IMR-90 (cell line): ENCODE measurements around the gene AKAP13. TPM values are rescaled to one million over a fixed set of nuclear protein-coding genes. Genes with fewer than 3 reads are reported as not detected.

Experiments
- ATAC-seq: fragments of 200-7000 bp; cut with Tn5 transposase; 2 replicates; pipeline ENCODE4 v1.9.1; 2020; ENCODE audit warnings: low read depth, mild to moderate bottlenecking, moderate library complexity
- BruUV-seq: library from RNA; stranded (reverse); fragments of 400-500 nt; replicated peaks from 2 replicates; lab custom pipeline; 2021; lab: Mats Ljungman, UMichigan
- CTCF ChIA-PET: fragments of 300-600 bp; formaldehyde crosslinking; extraction: SDS; loops from one replicate; lab custom pipeline; 2021; ENCODE audit warnings: antibody characterized with exemption; lab: Yijun Ruan, JAX
- POLR2A ChIA-PET: fragments of 300-600 bp; sonication (Branson Sonifier 250); formaldehyde crosslinking; loops from one replicate; lab custom pipeline; 2022; ENCODE audit warnings: antibody characterized with exemption; ENCODE audit not compliant: unreplicated experiment; lab: Charles Lee
- DNase-seq: peaks from one replicate; pipeline ENCODE4 v3.0.0; 2013
- H2AFZ ChIP-seq: replicated peaks from 2 replicates; pipeline ENCODE3; 2013; ENCODE audit warnings: low read length, mild to moderate bottlenecking; ENCODE audit not compliant: poor library complexity
- H2AK5ac ChIP-seq: 2 replicates; pipeline ENCODE4 v1.6.1; 2013; ENCODE audit warnings: low read depth, low read length, inconsistent platforms
- H2AK9ac ChIP-seq: replicated peaks from 2 replicates; pipeline ENCODE3; 2013; ENCODE audit warnings: mild to moderate bottlenecking, low read depth, low read length, moderate library complexity; ENCODE audit not compliant: poor library complexity
- H2BK120ac ChIP-seq: 2 replicates; pipeline ENCODE4 v1.6.1; 2013; ENCODE audit warnings: low read depth, low read length, inconsistent platforms
- H2BK15ac ChIP-seq: 3 replicates; pipeline ENCODE4 v1.6.1; 2013; ENCODE audit warnings: low read depth, low read length, inconsistent platforms
- H2BK20ac ChIP-seq: 2 replicates; pipeline ENCODE4 v1.6.1; 2013; ENCODE audit warnings: low read depth, mild to moderate bottlenecking, inconsistent platforms, low read length, moderate library complexity
- H2BK5ac ChIP-seq: 2 replicates; pipeline ENCODE4 v1.6.1; 2013; ENCODE audit warnings: mild to moderate bottlenecking, low read depth, low read length, inconsistent platforms; ENCODE audit not compliant: poor library complexity, severe bottlenecking
- H3K14ac ChIP-seq: replicated peaks from 2 replicates; pipeline ENCODE4 v1.6.1; 2013; ENCODE audit warnings: low read depth, low read length, inconsistent platforms
- H3K18ac ChIP-seq: 2 replicates; pipeline ENCODE4 v1.6.1; 2013; ENCODE audit warnings: low read depth, low read length, control low read depth
- H3K23ac ChIP-seq: 2 replicates; pipeline ENCODE4 v1.6.1; 2013; ENCODE audit warnings: low read depth, low read length, inconsistent platforms
- H3K27ac ChIP-seq: 2 replicates; pipeline ENCODE4 v1.5.1; 2013; ENCODE audit warnings: mild to moderate bottlenecking, control low read depth, low read length; ENCODE audit not compliant: insufficient read depth
- H3K27me3 ChIP-seq: 2 replicates; pipeline ENCODE4 v1.6.1; 2013; ENCODE audit warnings: low read length; ENCODE audit not compliant: control insufficient read depth, insufficient read depth
- H3K36me3 ChIP-seq: 2 replicates; pipeline ENCODE4 v1.6.1; 2013; ENCODE audit warnings: low read length, mixed read lengths; ENCODE audit not compliant: control insufficient read depth, insufficient read depth
- H3K4ac ChIP-seq: 2 replicates; pipeline ENCODE4 v1.6.1; 2013; ENCODE audit warnings: low read depth, low read length, inconsistent platforms
- H3K4me1 ChIP-seq: 2 replicates; pipeline ENCODE4 v1.6.1; 2013; ENCODE audit warnings: low read length, mixed read lengths; ENCODE audit not compliant: control insufficient read depth, insufficient read depth
- H3K4me2 ChIP-seq: 2 replicates; pipeline ENCODE4 v1.6.1; 2013; ENCODE audit warnings: low read depth, mild to moderate bottlenecking, control low read depth, low read length, moderate library complexity
- H3K4me3 ChIP-seq: 2 replicates; pipeline ENCODE4 v1.5.1; 2013; ENCODE audit warnings: low read depth, mild to moderate bottlenecking, control low read depth, low read length, moderate library complexity; ENCODE audit not compliant: insufficient read depth
- H3K56ac ChIP-seq: 2 replicates; pipeline ENCODE4 v1.6.1; 2013; ENCODE audit warnings: low read length, inconsistent platforms; ENCODE audit not compliant: insufficient read depth; ENCODE audit errors: extremely low read depth
- H3K79me1 ChIP-seq, 2 experiments: 2 replicates each; pipeline ENCODE4 v1.6.1; 2013; ENCODE audit warnings: low read length in 2 of 2, inconsistent platforms in 1 of 2, low read depth in 1 of 2
- H3K9ac ChIP-seq: 2 replicates; pipeline ENCODE4 v1.6.1; 2013; ENCODE audit warnings: low read depth, low read length, control low read depth
- H3K9me1 ChIP-seq: 2 replicates; pipeline ENCODE4 v1.6.1; 2013; ENCODE audit warnings: low read length, inconsistent platforms; ENCODE audit not compliant: insufficient read depth
- H3K9me3 ChIP-seq: 2 replicates; pipeline ENCODE4 v1.6.1; 2013; ENCODE audit warnings: low read length; ENCODE audit not compliant: control insufficient read depth, insufficient read depth
- H4K20me1 ChIP-seq: 2 replicates; pipeline ENCODE4 v1.6.1; 2013; ENCODE audit warnings: low read length, inconsistent platforms; ENCODE audit not compliant: insufficient read depth
- H4K5ac ChIP-seq: 2 replicates; pipeline ENCODE4 v1.6.1; 2013; ENCODE audit warnings: mild to moderate bottlenecking, low read depth, low read length, control low read depth
- H4K8ac ChIP-seq, 2 experiments: 2 replicates each; pipeline ENCODE4 v1.6.1; 2013; ENCODE audit warnings: low read depth in 2 of 2, low read length in 2 of 2, control low read depth in 1 of 2, inconsistent platforms in 1 of 2
- H4K91ac ChIP-seq: 2 replicates; pipeline ENCODE4 v1.6.1; 2013; ENCODE audit warnings: low read depth, low read length, inconsistent platforms; ENCODE audit not compliant: insufficient read depth
- BHLHE40 ChIP-seq: fragments of 150-350 bp; IDR thresholded peaks from 2 replicates; pipeline ENCODE4 v1.6.1; 2016; ENCODE audit warnings: mild to moderate bottlenecking, low read depth, low read length
- CEBPB ChIP-seq: IDR thresholded peaks from 2 replicates; pipeline ENCODE4 v1.6.1; 2012; ENCODE audit warnings: low read depth, low read length, improper control_type of control experiment
- CTCF ChIP-seq: conservative IDR thresholded peaks from 2 replicates; pipeline ENCODE4 v1.5.1; 2012; ENCODE audit warnings: mild to moderate bottlenecking, low read depth, low read length, improper control_type of control experiment
- FOS ChIP-seq: fragments of 150-350 bp; IDR thresholded peaks from 2 replicates; pipeline ENCODE4 v1.6.1; 2016; ENCODE audit warnings: low read depth, low read length
- MAFK ChIP-seq: IDR thresholded peaks from 2 replicates; pipeline ENCODE4 v1.6.1; 2012; ENCODE audit warnings: low read depth, low read length, improper control_type of control experiment
- NFE2L2 ChIP-seq: fragments of 150-350 bp; IDR thresholded peaks from 2 replicates; pipeline ENCODE4 v1.6.1; 2016; ENCODE audit warnings: low read depth, mild to moderate bottlenecking, low read length
- POLR2A ChIP-seq: IDR thresholded peaks from 2 replicates; pipeline ENCODE4 v1.6.1; 2012; ENCODE audit warnings: mild to moderate bottlenecking, low read depth, low read length
- RCOR1 ChIP-seq: IDR thresholded peaks from 2 replicates; pipeline ENCODE4 v1.6.1; 2012; ENCODE audit warnings: mild to moderate bottlenecking, low read length, improper control_type of control experiment; ENCODE audit not compliant: insufficient replicate concordance
- WGBS, 2 experiments: methylation state at CpG; one replicate each; pipeline versions ENCODE4 v1.1.5 to v1.1.7; 2013; ENCODE audit warnings: missing lambda C conversion rate in 2 of 2; ENCODE audit not compliant: insufficient read length in 1 of 2; ENCODE audit errors: extremely low coverage in 2 of 2; 5-methylcytosine and 5-hydroxymethylcytosine counted together
- dilution Hi-C: fragments of 300-500 bp; cut with HindIII; formaldehyde crosslinking; loops from one replicate; pipeline ENCODE4 v1.14.3; 2018; ENCODE audit warnings: low sequenced_read_pairs; ENCODE audit not compliant: unreplicated experiment
- in situ Hi-C: fragments of 300-500 bp; cut with MboI; formaldehyde crosslinking; loops from 3 replicates; pipeline ENCODE4 v1.14.3; 2019; ENCODE audit warnings: low sequenced_read_pairs, inconsistent platforms, mixed read lengths
- intact Hi-C: fragments of 100-400 bp; cut with micrococcal nuclease; formaldehyde crosslinking; loops from 2 replicates; pipeline ENCODE4 v1.10.0; 2022
- polyA plus RNA-seq, 3 experiments: library from polyadenylated mRNA; depleted of rRNA; stranded (reverse); fragments of >200 nt; gene quantifications; 2 replicates each; pipeline ENCODE4 v1.2.3, GENCODE V29; 2012; ENCODE audit warnings: low replicate concordance in 1 of 3
- total RNA-seq: library from RNA; depleted of rRNA; stranded (reverse); fragments of >200 nt; gene quantifications from 2 replicates; pipeline ENCODE4 v1.2.3, GENCODE V29; 2012

AKAP13 gene
- total and polyA plus RNA-seq, 2 of the 4 experiments (the other 2 are of a cell fraction) = 10.4 to 46.4 TPM

- H3K56ac ChIP-seq = no peak overlapping the region
- no peak overlapping the region for H3K4me2 ChIP-seq
- no peak overlapping the region for H4K8ac ChIP-seq
- H3K18ac ChIP-seq = no peak overlapping the region
- no peak overlapping the region for H4K5ac ChIP-seq
- no peaks in the 10 kb centered on the region for H3K27me3 ChIP-seq
- no peak overlapping the region for H2BK15ac ChIP-seq
- H3K4me3 ChIP-seq = no peak overlapping the region
- intact Hi-C loops = no loop called here
- no peak overlapping the region for H3K4ac ChIP-seq
- no peak for ATAC-seq
- BruUV-seq = no TSS peak
- H3K27ac ChIP-seq = no peak overlapping the region
- H4K91ac ChIP-seq = no peak overlapping the region
- ChIA-PET POLR2A (no interaction called here), CTCF (no interaction called here)
- no peaks in the 10 kb centered on the region for H3K4me1 ChIP-seq
- no peak overlapping the region for H2BK120ac ChIP-seq
- H3K9ac ChIP-seq = no peak overlapping the region
- H2BK5ac ChIP-seq = no peak overlapping the region
- no peak overlapping the region for H2AFZ ChIP-seq
- peaks cover 15% of the 10 kb centered on the region for H3K9me1 ChIP-seq
- no peaks in the 10 kb centered on the region for H3K9me3 ChIP-seq
- H4K20me1 ChIP-seq = peaks cover 39% of the 10 kb centered on the region
- H2BK20ac ChIP-seq = no peak overlapping the region
- no peak overlapping the region for H3K14ac ChIP-seq
- in situ Hi-C loops = no loop called here
- H2AK9ac ChIP-seq = no peak overlapping the region
- H3K23ac ChIP-seq = no peak overlapping the region
- 0 out of 2 replicates have a peak, but pooled peaks cover 1% of the 10 kb centered on the region for H3K36me3 ChIP-seq
- peaks cover 28 to 63% of the 10 kb centered on the region in 2 experiments for H3K79me1 ChIP-seq
- TF ChIP-seq BHLHE40 (no peak), CTCF (no peak), NFE2L2 (no peak), POLR2A (no peak), FOS (no peak), RCOR1 (no peak), CEBPB (no peak), MAFK (no peak)
- H2AK5ac ChIP-seq = no peak overlapping the region
- WGBS, 2 experiments = 100% methylated on average over 2 of the region's 18 CpGs; no CpG with 5 or more reads in 1 of the 2 experiments
- dilution Hi-C loops = no loop called here
- DNase-seq = no peak
These were observed 397.1 kb downstream of the AKAP13 start for GRCh38 chr15:85777250-85778106.
